Parathyroid adenoma (tissue), 2 donors: ENCODE measurements around the gene APBA2.

Experiments used
- H2AFZ ChIP-seq: fragments of 300-600 bp; sonication (generic); one replicate; pipeline ENCODE4 v1.7.0; 2017; ENCODE audit warnings: antibody characterized with exemption, mild to moderate bottlenecking
- H3K27ac ChIP-seq: fragments of 300-600 bp; sonication (generic); one replicate; pipeline ENCODE4 v1.7.0; 2017
- H3K27me3 ChIP-seq: fragments of 300-600 bp; sonication (generic); one replicate; pipeline ENCODE4 v1.7.0; 2017; ENCODE audit warnings: low read length; ENCODE audit not compliant: control insufficient read depth, insufficient read depth
- H3K36me3 ChIP-seq: fragments of 300-600 bp; sonication (generic); one replicate; pipeline ENCODE4 v1.7.0; 2017; ENCODE audit warnings: low read length; ENCODE audit not compliant: control insufficient read depth, insufficient read depth
- H3K4me1 ChIP-seq: fragments of 300-600 bp; sonication (generic); one replicate; pipeline ENCODE4 v1.7.0; 2017; ENCODE audit warnings: control low read depth
- H3K4me2 ChIP-seq: fragments of 300-600 bp; sonication (generic); one replicate; pipeline ENCODE4 v1.7.0; 2017; ENCODE audit warnings: low read length
- H3K4me3 ChIP-seq: fragments of 300-600 bp; sonication (generic); one replicate; pipeline ENCODE4 v1.7.0; 2017; ENCODE audit warnings: low read depth, low read length
- H3K79me2 ChIP-seq: fragments of 300-600 bp; sonication (generic); one replicate; pipeline ENCODE4 v1.7.0; 2017; ENCODE audit warnings: control low read depth
- H3K9ac ChIP-seq: fragments of 300-600 bp; sonication (generic); one replicate; pipeline ENCODE4 v1.7.0; 2017; ENCODE audit warnings: mild to moderate bottlenecking
- H3K9me3 ChIP-seq: fragments of 300-600 bp; sonication (generic); one replicate; pipeline ENCODE4 v1.7.0; 2017; ENCODE audit warnings: low read length; ENCODE audit not compliant: control insufficient read depth
- TF ChIP-seq, protein P1 (sequence below): fragments of 300-600 bp; sonication (generic); IDR thresholded peaks from one replicate; pipeline ENCODE4 v1.7.0; 2017; ENCODE audit warnings: antibody characterized with exemption, mild to moderate bottlenecking
- donor health status: primary hyperparathyroidism.

APBA2 gene

DNA sequence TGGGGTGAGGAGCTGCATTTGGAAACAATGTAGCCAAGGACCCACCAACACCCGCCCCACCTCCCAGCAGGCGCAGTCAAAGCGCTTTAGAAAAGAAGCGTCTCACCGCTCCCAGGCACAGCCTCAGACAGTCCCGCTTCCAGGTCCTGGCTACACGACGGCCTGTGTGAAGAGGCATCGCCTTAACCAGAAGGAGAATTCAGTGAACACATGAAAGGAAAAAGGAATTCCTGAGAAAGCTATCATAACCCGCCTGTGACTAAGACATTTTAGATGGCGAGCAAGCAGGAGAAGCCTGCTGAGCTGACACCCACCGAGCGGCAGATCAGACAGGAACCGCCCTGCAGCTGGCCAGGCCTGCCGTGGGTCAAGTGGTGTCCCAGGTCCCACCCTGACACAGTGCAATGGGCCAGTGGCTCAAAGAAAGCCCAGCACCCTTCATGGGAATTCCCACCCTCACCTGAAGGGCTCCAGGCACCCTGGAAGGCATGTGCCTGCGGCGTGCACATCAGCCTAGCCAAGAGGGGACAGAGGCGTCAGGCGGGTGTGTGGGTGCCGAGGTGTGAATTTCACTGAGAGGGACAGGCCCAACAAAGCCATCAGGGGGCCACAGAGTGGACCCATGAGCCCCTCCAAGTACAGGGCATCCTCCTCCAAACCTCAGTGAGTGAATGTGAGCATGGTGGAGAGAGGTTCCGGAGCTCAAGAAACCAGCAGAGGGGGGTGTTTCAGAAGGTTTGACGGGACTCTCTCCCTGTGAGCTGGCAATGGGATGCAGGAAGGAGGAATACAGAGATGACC is 239.0 kb downstream of the APBA2 start:
- TF ChIP-seq, protein P1, sequence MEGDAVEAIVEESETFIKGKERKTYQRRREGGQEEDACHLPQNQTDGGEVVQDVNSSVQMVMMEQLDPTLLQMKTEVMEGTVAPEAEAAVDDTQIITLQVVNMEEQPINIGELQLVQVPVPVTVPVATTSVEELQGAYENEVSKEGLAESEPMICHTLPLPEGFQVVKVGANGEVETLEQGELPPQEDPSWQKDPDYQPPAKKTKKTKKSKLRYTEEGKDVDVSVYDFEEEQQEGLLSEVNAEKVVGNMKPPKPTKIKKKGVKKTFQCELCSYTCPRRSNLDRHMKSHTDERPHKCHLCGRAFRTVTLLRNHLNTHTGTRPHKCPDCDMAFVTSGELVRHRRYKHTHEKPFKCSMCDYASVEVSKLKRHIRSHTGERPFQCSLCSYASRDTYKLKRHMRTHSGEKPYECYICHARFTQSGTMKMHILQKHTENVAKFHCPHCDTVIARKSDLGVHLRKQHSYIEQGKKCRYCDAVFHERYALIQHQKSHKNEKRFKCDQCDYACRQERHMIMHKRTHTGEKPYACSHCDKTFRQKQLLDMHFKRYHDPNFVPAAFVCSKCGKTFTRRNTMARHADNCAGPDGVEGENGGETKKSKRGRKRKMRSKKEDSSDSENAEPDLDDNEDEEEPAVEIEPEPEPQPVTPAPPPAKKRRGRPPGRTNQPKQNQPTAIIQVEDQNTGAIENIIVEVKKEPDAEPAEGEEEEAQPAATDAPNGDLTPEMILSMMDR, result no peak
- no peak overlapping the region for H3K27ac ChIP-seq
- H3K4me2 ChIP-seq, result no peak overlapping the region
- no peak overlapping the region for H3K4me3 ChIP-seq
- no peaks in the 10 kb centered on the region for H3K4me1 ChIP-seq
- H3K9ac ChIP-seq, result no peak overlapping the region
- H3K9me3 ChIP-seq, result no peaks in the 10 kb centered on the region
- no peak overlapping the region for H2AFZ ChIP-seq
- no peaks in the 10 kb centered on the region for H3K79me2 ChIP-seq
- no peaks in the 10 kb centered on the region for H3K27me3 ChIP-seq
- no peaks in the 10 kb centered on the region for H3K36me3 ChIP-seq

DNA sequence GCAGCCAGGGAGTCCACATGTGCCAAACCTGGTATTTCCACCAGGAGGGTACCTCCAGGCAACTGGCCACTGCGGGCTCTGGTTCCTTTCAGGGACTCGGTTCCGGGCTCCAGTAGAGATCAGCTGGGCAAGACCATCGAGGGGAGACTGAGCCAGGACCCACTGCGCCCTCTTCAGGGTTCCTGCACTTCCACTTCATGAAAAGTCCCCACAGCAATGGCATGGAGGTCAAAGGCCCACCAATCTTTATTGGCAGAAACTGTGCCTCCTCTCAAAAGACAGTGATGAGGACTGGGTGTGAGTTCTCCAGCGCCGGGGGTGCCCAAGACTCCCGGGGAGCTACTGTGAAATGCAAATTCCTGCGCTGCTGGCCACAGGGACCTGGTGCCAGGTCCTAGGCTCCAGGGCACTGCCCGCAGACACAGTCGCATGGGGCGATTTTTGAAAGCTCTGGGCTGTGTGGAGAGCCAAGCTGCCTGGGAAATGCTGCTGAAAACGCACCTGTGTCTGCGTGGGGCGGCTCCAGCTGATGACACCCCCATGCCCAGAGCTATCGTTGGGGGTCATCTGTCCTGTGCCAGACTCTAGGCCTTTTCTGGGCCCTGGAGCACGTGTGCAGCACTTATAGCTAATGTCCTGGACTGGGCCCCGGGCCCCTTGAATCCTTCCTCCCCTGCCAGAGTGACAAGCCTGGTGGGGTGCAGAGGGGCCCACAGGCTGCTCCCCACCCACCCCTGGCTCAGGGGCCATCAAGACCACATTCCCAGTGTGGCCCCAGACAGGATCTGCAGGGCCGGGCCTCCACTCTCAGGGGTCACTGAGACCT is 239.8 kb downstream of the APBA2 start:
- H3K4me1 ChIP-seq, result no peaks in the 10 kb centered on the region
- H3K9me3 ChIP-seq, result no peaks in the 10 kb centered on the region
- H3K9ac ChIP-seq, result no peak overlapping the region
- no peak overlapping the region for H3K4me2 ChIP-seq
- H3K27ac ChIP-seq, result no peak overlapping the region
- no peaks in the 10 kb centered on the region for H3K79me2 ChIP-seq
- TF ChIP-seq, protein P1, result no peak
- H3K27me3 ChIP-seq, result no peaks in the 10 kb centered on the region
- H2AFZ ChIP-seq, result no peak overlapping the region
- no peaks in the 10 kb centered on the region for H3K36me3 ChIP-seq
- no peak overlapping the region for H3K4me3 ChIP-seq

DNA sequence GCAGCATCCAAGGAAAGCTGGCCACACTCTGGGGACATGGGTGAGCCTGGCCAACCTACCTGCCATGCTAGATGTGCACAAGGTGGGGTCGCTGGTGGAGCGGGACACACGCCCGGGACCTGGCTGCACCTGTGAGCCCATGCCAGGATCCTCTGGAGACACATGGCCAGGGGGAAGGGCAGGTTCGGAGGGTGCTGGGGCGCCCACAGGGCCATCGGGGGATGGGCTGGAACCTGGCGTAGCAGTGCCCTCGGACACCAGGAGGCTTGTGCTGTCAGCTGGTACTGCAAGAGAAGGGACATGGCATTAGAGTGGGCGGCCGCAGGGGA is 240.4 kb downstream of the APBA2 start:
- TF ChIP-seq, protein P1, result no peak
- Histone ChIP-seq H3K4me3 (no peak overlapping the region), H2AFZ (no peak overlapping the region)

DNA sequence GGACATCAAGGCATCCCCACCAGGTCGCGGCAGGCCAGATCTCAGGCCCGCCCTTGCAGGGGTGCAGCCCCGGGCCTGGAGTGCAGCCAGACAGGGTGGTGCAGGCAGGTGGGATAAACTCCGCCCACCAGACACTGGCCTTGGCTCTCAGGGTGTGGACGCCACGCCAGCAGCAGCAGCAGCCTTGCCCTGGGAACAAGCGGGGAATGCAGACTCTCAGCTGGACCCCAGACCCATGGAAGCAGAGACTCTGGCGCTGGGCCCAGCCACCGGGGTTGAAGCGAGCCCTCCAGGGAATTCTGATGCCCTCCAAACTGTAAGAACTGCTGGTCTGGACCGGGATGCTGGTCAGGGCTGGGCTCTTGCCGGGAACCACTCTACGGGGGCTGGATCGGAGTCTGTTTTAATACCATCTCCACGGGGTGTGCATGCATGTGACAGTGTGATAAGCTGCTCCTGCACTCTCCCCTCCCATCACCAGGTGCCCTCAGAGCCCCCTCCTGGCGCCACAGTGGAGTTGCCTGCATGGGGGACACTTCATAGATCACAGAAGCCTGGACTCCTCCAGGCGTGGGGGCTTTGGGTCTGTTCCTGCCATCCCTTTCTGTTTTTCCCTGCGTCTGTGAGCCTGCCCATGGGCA is 241.2 kb downstream of the APBA2 start:
- Histone ChIP-seq H2AFZ (no peak overlapping the region), H3K4me2 (no peak overlapping the region), H3K4me3 (no peak overlapping the region), H3K27ac (no peak overlapping the region), H3K9me3 (no peaks in the 10 kb centered on the region), H3K27me3 (no peaks in the 10 kb centered on the region), H3K36me3 (no peaks in the 10 kb centered on the region), H3K9ac (no peak overlapping the region), H3K79me2 (no peaks in the 10 kb centered on the region), H3K4me1 (no peaks in the 10 kb centered on the region)
- TF ChIP-seq, protein P1, result no peak

More for the DNA sequence above, 240.4 kb downstream of the APBA2 start:
- H3K27ac ChIP-seq, result no peak overlapping the region
- no peak overlapping the region for H3K9ac ChIP-seq
- H3K36me3 ChIP-seq, result no peaks in the 10 kb centered on the region
- H3K9me3 ChIP-seq, result no peaks in the 10 kb centered on the region
- no peaks in the 10 kb centered on the region for H3K4me1 ChIP-seq
- H3K4me2 ChIP-seq, result no peak overlapping the region
- no peaks in the 10 kb centered on the region for H3K27me3 ChIP-seq
- H3K79me2 ChIP-seq, result no peaks in the 10 kb centered on the region
